ENCODE data around the gene TKT. TPM values are rescaled to one million over a fixed set of nuclear protein-coding genes. Genes with fewer than 3 reads are reported as not detected.

Gene TKT
- total RNA-seq, 1 donor, result 511 TPM

DNA sequence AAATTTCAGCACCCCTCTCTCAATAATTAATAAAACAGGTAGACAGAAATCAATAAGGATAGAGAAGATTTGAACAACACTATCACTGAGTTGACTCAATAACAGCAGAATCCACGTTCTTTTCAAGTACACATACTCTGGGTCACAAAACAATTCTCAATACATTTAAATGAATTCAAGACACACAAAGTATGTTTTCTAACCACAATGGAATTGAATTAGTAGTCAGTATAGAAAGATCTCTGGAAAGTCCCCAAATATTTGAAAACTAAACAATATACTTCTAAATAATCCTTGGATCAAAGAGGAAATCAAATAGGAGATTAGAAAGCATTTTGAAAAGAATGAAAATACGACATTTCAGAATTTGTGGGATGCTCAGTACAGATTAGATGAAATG is 40.0 kb downstream of the TKT start:
- H3K27me3 ChIP-seq (ENCODE audit: insufficient read depth, low read length), result no peaks in the 10 kb centered on the region

DNA sequence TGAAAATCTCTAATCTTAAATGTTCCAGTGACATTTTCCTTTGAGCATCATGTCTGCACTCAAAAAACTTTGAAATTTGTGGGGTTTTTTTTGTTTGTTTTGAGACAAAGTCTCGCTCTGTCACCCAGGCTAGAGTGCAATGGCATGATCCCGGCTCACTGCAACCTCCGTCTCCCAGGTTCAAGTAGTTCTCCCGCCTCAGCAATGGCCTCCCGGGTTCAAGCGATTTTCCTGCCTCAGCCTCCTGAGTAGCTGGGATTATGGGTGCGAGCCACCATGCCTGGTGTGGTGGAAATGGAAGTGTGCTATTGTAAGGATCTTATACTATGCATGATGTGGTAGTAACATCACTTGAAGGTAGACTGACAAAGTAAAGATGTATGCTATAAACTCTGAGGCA is 42.5 kb downstream of the TKT start:
- H3K4me3 ChIP-seq (ENCODE audit: low read length), result no peak overlapping the region
- H3K9me3 ChIP-seq (ENCODE audit: low read depth, low read length), result no peaks in the 10 kb centered on the region
- no peaks in the 10 kb centered on the region for H3K27me3 ChIP-seq (ENCODE audit: insufficient read depth, low read length)
- H3K4me1 ChIP-seq (ENCODE audit: insufficient read depth, low read length), result peaks cover 29% of the 10 kb centered on the region

More for the DNA sequence above, 40.0 kb downstream of the TKT start:
- Histone ChIP-seq H3K4me1 (ENCODE audit: insufficient read depth, low read length) (peaks cover 46% of the 10 kb centered on the region), H3K9me3 (ENCODE audit: low read depth, low read length) (no peaks in the 10 kb centered on the region), H3K4me3 (ENCODE audit: low read length) (no peak overlapping the region)

DNA sequence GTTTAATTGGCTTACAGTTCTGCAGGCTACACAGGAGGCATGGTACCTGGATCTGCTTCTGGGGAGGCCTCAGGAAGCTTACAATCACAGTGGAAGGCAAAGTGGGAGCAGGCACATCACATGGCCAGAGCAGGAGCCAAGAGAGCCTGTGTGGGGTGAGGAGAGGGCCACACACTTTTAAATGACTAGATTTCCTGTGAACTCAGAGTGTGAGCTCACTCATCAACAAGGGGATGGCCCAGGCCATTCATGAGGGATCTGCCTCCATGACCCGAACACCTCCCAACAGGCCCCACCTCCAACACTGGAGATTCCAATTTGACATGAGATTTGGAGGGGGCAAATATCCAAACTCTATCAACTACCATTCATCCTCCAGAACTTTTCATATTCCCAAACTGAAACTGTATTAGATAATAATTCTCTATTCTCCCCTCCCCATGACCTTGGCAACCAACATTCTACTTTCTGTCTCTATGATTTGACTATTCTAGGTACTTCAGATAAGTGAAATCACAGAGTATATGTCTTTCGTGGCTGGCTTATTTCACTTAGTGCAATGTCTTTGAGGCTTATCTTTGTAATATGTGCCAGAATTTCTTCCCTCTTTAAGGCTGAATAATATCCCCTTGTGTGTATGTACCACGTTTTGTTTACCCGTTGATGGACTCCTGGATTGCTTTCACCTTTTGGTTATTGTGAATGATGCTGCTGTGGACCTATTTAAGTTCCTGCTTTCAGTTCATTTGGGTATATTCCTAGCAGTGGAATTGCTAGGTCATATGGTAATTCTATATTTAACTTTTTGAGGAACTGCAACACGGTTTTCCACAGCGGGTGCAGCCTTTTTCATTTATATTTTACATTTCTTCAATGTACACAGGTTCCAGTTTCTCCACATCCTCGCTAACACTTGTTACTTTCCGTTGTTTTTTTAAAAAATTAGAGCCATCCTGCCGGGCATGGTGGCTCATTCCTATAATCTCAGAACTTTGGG is 43.8 kb downstream of the TKT start:
- Histone ChIP-seq H3K4me3 (ENCODE audit: low read length) (no peak overlapping the region), H3K9me3 (ENCODE audit: low read depth, low read length) (no peaks in the 10 kb centered on the region), H3K27me3 (ENCODE audit: insufficient read depth, low read length) (no peaks in the 10 kb centered on the region), H3K4me1 (ENCODE audit: insufficient read depth, low read length) (peaks cover 17% of the 10 kb centered on the region)

DNA sequence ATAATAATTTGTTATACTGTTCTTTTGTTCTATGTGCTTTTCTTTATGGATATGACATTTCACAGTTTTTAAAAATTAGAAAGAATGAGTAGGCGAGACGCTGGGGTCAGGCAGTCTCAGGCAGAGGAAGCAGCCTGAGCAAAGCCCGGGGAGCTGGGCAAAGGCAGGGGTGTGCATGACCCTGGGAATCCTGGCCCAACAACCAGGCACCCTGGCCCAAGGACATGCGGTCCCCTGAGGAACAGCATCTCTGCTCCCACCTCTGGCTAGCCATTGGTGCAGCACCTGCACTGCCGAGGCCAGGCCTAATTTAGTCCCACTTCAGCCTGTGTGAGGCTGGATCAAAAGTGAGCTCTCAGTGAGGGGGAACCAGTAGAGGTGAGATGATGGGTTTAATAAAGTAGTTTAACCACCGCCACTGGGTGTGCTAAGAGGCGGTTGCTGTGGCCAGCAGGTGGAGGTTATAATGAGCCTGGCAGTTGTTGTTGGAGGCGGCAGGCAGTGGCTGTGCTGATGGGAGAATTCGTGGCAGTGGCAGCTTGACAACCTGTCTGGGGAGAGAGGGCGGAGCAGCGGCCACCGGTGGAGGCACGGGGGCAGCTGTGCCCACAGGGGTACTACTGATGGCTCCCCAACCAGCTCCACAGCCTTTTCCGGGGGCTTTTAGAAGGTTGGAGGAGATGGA is 53.3 kb downstream of the TKT start:
- H3K4me3 ChIP-seq (ENCODE audit: low read length), result no peak overlapping the region
- H3K4me1 ChIP-seq (ENCODE audit: insufficient read depth, low read length), result no peaks in the 10 kb centered on the region
- H3K27me3 ChIP-seq (ENCODE audit: insufficient read depth, low read length), result no peaks in the 10 kb centered on the region
- no peaks in the 10 kb centered on the region for H3K9me3 ChIP-seq (ENCODE audit: low read depth, low read length)

DNA sequence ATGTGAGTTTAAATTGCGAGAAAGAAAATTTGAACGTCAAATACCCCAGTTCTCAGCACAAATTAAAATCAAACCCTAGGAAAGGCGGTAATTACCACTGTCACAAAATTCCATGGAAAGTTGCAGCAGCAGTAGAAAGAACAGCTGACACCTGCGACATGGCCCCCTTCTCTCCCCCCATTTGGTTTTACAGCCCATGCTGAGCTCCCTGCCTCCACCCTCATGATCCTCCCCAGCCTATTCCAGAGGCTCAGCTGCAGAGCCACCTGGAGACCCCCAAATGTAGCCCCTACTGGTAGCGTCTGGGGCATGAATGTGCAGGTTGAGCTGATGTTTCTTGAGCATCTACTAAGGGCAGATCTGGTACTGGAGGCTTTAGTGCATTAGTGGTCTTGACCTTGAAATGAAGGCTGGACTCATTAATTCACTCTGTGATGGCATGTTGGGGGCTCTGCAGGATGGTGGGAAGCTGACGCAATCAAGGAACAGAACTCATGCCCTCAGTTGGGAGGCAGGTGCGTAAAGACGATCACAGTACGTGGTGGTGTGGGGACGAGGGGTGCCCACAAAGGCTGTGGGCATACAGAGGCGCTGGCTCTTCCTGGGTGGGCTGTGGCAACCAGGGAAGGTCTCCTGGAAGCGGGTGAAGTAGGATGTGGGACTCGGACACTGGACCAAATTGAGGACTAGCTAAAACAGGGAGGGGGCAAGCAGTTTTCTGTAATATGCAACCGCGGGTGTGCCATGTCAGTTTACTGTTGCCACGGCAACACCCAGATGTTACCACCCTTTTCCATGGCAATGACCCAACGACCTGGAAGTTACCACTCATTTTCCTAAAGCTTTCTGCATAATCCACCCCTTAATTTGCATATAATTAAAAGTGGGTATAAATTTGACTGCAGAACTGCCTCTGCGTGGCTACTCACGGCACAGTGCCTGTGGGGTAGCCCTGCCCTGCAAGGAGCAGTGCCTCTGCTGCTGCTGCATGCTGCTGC is 55.0 kb downstream of the TKT start:
- Histone ChIP-seq H3K4me3 (ENCODE audit: low read length) (no peak overlapping the region), H3K4me1 (ENCODE audit: insufficient read depth, low read length) (peaks cover 13% of the 10 kb centered on the region), H3K9me3 (ENCODE audit: low read depth, low read length) (no peaks in the 10 kb centered on the region), H3K27me3 (ENCODE audit: insufficient read depth, low read length) (no peaks in the 10 kb centered on the region)

DNA sequence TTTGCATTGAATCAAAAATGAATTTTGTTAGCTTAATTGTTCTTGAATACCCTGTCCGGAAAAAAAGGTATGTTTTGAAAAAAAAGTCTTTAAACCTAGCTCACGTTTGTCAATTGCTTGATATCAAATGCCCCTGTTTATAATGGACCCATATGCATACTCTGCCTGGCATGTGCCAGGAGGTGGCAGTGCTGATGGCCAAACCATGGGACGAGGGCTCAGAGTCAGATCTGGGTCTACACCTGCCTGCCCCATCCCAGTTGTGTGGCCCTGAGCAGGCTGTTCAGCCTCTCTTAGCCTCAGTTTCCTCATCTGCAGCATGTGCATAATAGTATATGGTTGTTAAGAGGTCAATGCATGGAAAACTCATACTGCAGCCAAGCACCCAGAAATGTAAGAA is 56.0 kb downstream of the TKT start:
- no peaks in the 10 kb centered on the region for H3K9me3 ChIP-seq (ENCODE audit: low read depth, low read length)
- H3K4me1 ChIP-seq (ENCODE audit: insufficient read depth, low read length), result peaks cover 16% of the 10 kb centered on the region
- H3K4me3 ChIP-seq (ENCODE audit: low read length), result no peak overlapping the region
- no peaks in the 10 kb centered on the region for H3K27me3 ChIP-seq (ENCODE audit: insufficient read depth, low read length)

DNA sequence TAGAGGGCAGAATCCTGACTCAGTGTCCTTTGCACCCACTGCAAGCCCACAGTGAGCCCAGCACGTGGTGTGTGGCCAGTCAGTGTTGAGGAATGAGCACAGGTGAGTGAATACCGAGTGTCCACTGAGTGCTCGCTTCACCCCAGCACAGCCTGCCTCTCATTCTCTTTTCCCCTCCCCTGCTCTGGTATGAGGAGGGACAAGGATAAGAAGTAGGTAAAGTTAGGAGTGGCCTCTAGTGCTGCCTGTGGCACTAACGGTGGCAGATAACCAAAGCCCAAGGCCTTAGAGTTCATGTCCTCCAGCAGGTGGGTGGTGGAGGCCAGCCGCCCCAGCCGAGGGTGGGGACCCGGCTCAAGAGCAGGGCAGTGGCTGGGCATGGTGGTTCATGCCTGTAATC is 56.8 kb downstream of the TKT start:
- Histone ChIP-seq H3K4me1 (ENCODE audit: insufficient read depth, low read length) (peaks cover 16% of the 10 kb centered on the region), H3K27me3 (ENCODE audit: insufficient read depth, low read length) (no peaks in the 10 kb centered on the region), H3K4me3 (ENCODE audit: low read length) (no peak overlapping the region), H3K9me3 (ENCODE audit: low read depth, low read length) (no peaks in the 10 kb centered on the region)

DNA sequence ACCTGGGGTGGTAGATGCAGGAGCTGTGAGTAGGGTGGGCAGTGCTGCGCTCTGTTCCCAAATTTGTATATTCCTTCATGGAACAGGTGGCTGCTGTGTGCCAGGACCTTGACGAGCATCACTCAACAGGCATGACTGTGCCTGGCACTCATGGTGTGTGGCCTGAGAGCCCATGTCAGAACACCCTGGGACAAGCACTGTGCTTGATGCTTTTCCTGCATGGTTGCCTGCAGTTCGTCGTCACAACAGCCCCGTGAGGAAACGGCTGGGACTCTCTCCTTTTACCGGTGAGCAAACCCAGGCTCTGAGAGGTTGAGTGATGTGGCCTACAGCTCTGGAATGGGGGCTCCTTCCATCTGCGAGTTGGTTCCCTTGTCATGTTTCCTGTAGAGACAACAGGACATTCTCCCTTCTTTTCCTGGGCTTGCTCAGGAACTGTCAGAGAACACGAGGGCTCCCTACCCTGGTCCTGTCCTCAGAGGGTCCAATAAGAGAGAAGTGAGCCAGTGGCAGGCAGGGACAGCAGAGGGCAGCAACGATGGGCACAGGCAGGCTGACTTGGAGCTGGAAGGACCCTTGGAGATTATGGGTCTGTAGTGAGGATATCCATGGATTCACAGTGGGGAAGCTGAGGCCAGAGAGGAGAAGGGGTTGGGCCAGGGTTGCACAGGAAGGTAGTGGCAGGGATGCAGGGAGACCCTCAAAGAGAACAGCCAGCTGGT is 57.4 kb downstream of the TKT start:
- Histone ChIP-seq H3K9me3 (ENCODE audit: low read depth, low read length) (no peaks in the 10 kb centered on the region), H3K4me3 (ENCODE audit: low read length) (no peak overlapping the region), H3K4me1 (ENCODE audit: insufficient read depth, low read length) (peaks cover 16% of the 10 kb centered on the region), H3K27me3 (ENCODE audit: insufficient read depth, low read length) (no peaks in the 10 kb centered on the region)

DNA sequence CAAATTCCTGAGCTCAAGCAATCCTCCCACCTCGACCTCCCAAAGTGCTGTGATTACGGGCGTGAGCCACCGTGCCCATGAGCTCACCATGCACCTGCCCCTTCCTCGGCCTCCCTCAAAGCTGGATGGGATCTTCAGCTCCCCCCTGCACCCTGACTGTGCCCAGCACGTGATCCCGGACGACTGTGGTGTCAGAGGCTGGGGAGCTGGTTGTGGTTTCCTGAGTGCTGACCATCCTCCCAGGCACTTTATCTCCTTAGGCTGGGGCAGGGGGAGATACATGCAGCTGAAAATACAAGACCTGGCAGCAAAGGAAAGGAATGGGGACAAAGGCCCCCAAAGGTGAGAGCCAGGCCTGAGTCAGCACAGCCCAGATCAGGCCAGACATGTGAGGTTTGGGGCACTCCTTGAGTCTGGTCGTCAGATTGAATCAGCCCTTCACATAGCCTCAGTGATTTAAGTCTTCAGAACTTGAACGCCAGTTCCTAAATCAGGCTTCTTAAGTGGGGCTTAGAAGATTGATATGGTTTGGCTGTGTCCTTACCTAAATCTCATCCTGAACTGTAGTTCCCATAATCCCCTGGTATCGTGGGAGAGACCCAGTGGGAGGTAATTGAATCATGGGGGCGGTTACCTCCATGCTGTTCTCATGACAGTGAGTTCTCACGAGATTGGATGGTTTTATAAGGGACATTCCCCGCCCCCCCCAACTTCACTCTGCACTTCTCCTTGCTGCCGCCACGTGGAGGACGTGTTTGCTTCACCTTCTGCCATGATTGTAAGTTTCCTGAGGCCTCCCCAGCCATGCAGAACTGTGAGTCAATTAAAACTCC is 59.0 kb downstream of the TKT start:
- H3K4me3 ChIP-seq (ENCODE audit: low read length), result no peak overlapping the region
- no peaks in the 10 kb centered on the region for H3K27me3 ChIP-seq (ENCODE audit: insufficient read depth, low read length)

DNA sequence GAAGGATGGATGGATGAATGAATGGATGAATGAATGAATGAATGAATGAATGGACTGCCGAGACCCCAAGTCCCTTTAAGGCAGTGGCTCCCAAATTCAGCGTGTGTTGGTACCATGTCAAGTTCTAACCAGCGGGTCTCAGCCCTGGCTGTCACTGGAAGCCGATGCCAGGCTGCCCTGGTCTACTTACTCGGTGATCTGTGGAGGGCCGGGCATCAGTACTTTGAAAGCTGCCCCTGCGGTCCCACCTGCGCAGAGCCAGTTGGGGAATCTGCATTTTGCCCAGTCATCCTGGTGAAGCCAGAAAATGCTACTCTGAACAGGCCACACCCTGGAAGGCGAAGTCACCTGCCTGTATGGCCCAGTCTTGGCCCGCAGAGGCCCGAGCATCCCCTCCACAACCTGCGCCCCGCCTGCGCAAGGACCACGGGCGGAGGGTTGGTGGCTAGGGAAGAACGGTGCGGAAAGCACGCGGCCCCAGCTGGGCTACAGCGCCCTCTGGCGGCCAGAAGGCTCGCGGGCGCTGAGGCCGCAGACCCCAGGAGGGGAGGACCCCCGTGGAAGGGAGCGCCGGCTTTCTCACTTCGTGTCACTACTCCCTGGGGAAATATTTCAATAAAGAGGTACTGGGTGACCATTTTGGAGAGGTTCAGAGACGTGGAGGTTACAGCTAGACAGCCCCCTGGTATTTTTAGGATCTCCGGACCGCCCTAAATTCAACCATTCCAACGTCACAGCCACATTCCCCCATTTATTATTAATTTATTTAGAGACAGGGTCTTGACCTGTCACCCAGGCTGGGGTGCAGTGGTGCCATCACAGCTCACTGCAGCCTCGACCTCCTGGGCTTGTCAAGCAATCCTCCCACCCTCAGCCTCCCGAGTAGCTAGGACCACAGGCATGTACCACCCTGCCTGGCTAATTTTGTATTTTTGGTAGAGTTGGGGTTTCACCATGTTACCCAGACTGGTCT is 59.9 kb downstream of the TKT start:
- H3K9me3 ChIP-seq (ENCODE audit: low read depth, low read length), result no peaks in the 10 kb centered on the region
- no peaks in the 10 kb centered on the region for H3K27me3 ChIP-seq (ENCODE audit: insufficient read depth, low read length)
- peaks cover 26% of the 10 kb centered on the region for H3K4me1 ChIP-seq (ENCODE audit: insufficient read depth, low read length)
- H3K4me3 ChIP-seq (ENCODE audit: low read length), result no peak overlapping the region

More for the DNA sequence above, 59.0 kb downstream of the TKT start:
- H3K9me3 ChIP-seq (ENCODE audit: low read depth, low read length), result no peaks in the 10 kb centered on the region
- H3K4me1 ChIP-seq (ENCODE audit: insufficient read depth, low read length), result peaks cover 26% of the 10 kb centered on the region

DNA sequence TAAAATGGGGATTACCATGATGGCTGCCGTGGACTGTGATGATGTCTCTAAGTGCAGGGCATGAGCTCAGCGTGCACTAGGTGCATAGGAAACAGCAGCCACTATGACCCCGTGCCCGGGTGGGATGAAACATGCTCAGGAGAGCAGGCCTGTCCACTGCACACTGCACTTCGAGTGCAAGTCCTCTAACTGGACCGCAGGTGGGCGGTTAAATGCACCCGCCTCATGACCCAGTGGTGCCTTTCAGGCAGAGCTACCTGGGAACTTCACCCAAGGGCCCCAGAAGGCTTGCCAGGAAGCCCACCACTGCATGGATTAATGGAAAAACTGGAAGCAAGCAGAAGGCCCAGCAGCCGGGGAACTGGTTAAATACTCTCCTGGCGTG is 60.8 kb downstream of the TKT start:
- Histone ChIP-seq H3K27me3 (ENCODE audit: insufficient read depth, low read length) (no peaks in the 10 kb centered on the region), H3K4me1 (ENCODE audit: insufficient read depth, low read length) (peaks cover 26% of the 10 kb centered on the region), H3K9me3 (ENCODE audit: low read depth, low read length) (no peaks in the 10 kb centered on the region), H3K4me3 (ENCODE audit: low read length) (no peak overlapping the region)

DNA sequence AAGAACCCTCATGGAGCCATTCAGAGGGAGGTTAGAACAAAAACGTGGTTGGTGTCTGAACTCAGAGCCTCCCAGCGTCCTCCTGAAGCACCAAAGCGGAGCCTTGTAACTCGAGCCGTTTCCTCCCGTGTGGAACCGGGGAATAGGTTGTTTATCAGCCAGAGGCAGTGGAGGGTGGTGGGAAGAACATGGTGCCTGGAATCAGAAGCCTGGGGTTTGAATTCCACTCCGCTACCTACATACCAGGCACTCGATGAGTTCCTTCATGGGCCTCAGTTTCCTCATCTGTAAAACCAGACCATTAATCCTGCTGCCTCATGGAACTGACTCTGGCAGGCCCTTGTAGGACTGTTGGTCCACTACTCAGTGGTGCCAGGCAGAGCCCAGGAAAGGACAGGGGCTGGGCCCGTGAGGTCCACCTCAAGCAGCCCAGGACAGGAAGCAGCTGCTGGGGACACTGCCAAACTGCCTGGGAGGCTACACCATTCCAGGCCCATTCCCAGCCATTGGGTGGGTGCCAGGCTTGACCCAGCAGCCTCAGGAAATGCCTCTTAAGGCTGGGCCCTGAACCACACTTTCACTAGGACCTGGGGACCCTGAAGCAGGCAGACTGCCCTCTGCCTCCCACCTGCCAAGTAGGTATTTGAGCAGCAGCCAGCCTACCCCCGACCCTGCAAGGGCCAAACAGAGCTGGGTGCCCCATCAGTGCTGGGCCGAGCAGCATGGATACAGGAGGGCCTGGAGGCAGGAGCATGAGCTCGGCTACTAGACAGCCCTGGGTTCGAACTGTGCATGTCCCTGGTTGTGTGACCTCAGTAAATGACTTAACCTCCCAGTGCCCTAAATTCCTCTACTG is 61.4 kb downstream of the TKT start:
- peaks cover 26% of the 10 kb centered on the region for H3K4me1 ChIP-seq (ENCODE audit: insufficient read depth, low read length)
- H3K27me3 ChIP-seq (ENCODE audit: insufficient read depth, low read length), result no peaks in the 10 kb centered on the region
- no peaks in the 10 kb centered on the region for H3K9me3 ChIP-seq (ENCODE audit: low read depth, low read length)
- H3K4me3 ChIP-seq (ENCODE audit: low read length), result no peak overlapping the region

Measured in mononuclear cell (primary cell).